Ovary (tissue), 9 donors: ENCODE measurements around the gene CAPN3. TPM values are rescaled to one million over a fixed set of nuclear protein-coding genes. Genes with fewer than 3 reads are reported as not detected.

Source experiments
- DNase-seq, 5 donors: peaks; one replicate each; pipeline ENCODE4 v3.0.0-alpha.2; 2019 to 2020
- H3K27ac ChIP-seq, 2 donors: fragments of 200-600 bp; one replicate each; pipeline versions ENCODE4 v1.5.1 to v1.8.0; 2019 to 2022
- H3K27me3 ChIP-seq: fragments of 200-600 bp; one replicate; pipeline ENCODE4 v1.8.0; 2022
- H3K36me3 ChIP-seq: fragments of 200-600 bp; sonication (generic); one replicate; pipeline ENCODE4 v1.5.1; 2019
- H3K4me1 ChIP-seq: one replicate; pipeline ENCODE4 v1.8.1; 2013; ENCODE audit warnings: mild to moderate bottlenecking, moderate library complexity; ENCODE audit not compliant: insufficient read depth
- H3K4me3 ChIP-seq: fragments of 200-600 bp; sonication (generic); one replicate; pipeline ENCODE4 v1.5.1; 2017
- H3K9me3 ChIP-seq, 2 donors: fragments of 200-600 bp in 1 of 2; sonication (generic) in 1 of 2; one replicate each; pipeline versions ENCODE4 v1.5.1 to v1.8.1; 2013 to 2019; ENCODE audit warnings: mild to moderate bottlenecking in 1 of 2, moderate library complexity in 1 of 2
- CTCF ChIP-seq, 3 donors: fragments of 450-650 bp in 2 of 3; fragments of 200-600 bp in 1 of 3; IDR thresholded peaks; one replicate each; pipeline versions ENCODE4 v1.5.1 to v1.8.0; 2016 to 2022; ENCODE audit warnings: antibody characterized with exemption in 3 of 3, mild to moderate bottlenecking in 1 of 3
- EP300 ChIP-seq: sonication (generic); formaldehyde crosslinking; IDR thresholded peaks from one replicate; pipeline ENCODE4 v1.6.1; 2017; ENCODE audit warnings: antibody characterized with exemption
- POLR2A ChIP-seq: fragments of 450-650 bp; IDR thresholded peaks from one replicate; pipeline ENCODE4 v1.6.1; 2017; ENCODE audit warnings: antibody characterized with exemption, mild to moderate bottlenecking, moderate library complexity
- WGBS, 3 donors: extraction: QIAGEN DNeasy Blood & Tissue Kit in 1 of 3; methylation state at CpG; one replicate each; pipeline versions ENCODE4 v1.1.5 to v1.1.7; 2013 to 2017; 5-methylcytosine and 5-hydroxymethylcytosine counted together
- intact Hi-C, 4 donors: fragments of 100-400 bp; cut with DNase I; formaldehyde crosslinking; loops; one replicate each; pipeline versions ENCODE4 v1.11.0 to v1.15.1; 2022 to 2023
- polyA plus RNA-seq, 2 donors: library from polyadenylated mRNA; stranded (reverse); fragments of 200-250 nt in 1 of 2; fragments of 350-450 nt in 1 of 2; fragmentation: Illumina TruSeq in 1 of 2; extraction: RNeasy Lipid Tissue Mini Kit (QIAGEN cat#74804) in 1 of 2; gene quantifications; one replicate each; pipeline ENCODE4 v1.2.3, GENCODE V29; 2013 to 2014
- total RNA-seq, 7 donors: library from RNA; depleted of rRNA in 2 of 7; stranded (reverse); fragments of >200 nt in 2 of 7; fragmentation: NEBNext Ultra II Directional in 3 of 7; extraction: Animal tissue kit (Norgen Biotek cat#: 25700) in 3 of 7; gene quantifications; one replicate each; pipeline versions ENCODE4 v1.1.0 to v1.2.4, GENCODE V29; 2016 to 2023
- donor health status: DM: no; HTN: no; CAD: no; lungs with moderate emphysema.
- donor health status: DM: no; HTN: no; CAD: no.
- donor health status: Bipolar disorder and iron deficiency.
- donor health status: DM: yes; HTN: yes; CAD: no.
- donor health status: DM: no; HTN: no; CAD: no.
- donor health status: DM: yes; HTN: yes; CAD: no.

Gene CAPN3
- total and polyA plus RNA-seq, 9 donors = 6.4 to 19.1 (median 8.0) TPM

- intact Hi-C loops = no loop called here
- 40 to 50% (median 49%) methylated on average over 4 of the region's 4 CpGs for WGBS, 3 donors
- DNase-seq = no peak
Measured at GRCh38 chr15:42375941-42376340, 16.6 kb downstream of the CAPN3 start.

GRCh38 chr15:42378011-42378410 is 18.7 kb downstream of the CAPN3 start:
- no peak overlapping the region for H3K4me3 ChIP-seq
- H3K27ac ChIP-seq = no peak overlapping the region
- WGBS, 3 donors = 82 to 87% (median 83%) methylated on average over 8 of the region's 8 CpGs
- H3K4me1 ChIP-seq = no peaks in the 10 kb centered on the region
- DNase-seq = no peak
- intact Hi-C loops = no loop called here
- H3K9me3 ChIP-seq = peaks cover 0 to 3% of the 10 kb centered on the region in 2 donors
- TF ChIP-seq CTCF (IDR thresholded peaks at IDR 0.05) (no peak), POLR2A (no peak), EP300 (no peak)
- H3K36me3 ChIP-seq = no peaks in the 10 kb centered on the region
- H3K27me3 ChIP-seq = no peaks in the 10 kb centered on the region

More at GRCh38 chr15:42375941-42376340, 16.6 kb downstream of the CAPN3 start:
- H3K27me3 ChIP-seq = no peaks in the 10 kb centered on the region
- TF ChIP-seq POLR2A (no peak), CTCF (IDR thresholded peaks at IDR 0.05) (no peak), EP300 (no peak)
- H3K27ac ChIP-seq = no peak overlapping the region
- H3K36me3 ChIP-seq = no peaks in the 10 kb centered on the region
- no peaks in the 10 kb centered on the region for H3K4me1 ChIP-seq
- H3K9me3 ChIP-seq = peaks cover 0 to 3% of the 10 kb centered on the region in 2 donors
- no peak overlapping the region for H3K4me3 ChIP-seq

GRCh38 chr15:42384597-42384996 is 25.3 kb downstream of the CAPN3 start:
- no peak overlapping the region for H3K27ac ChIP-seq
- intact Hi-C loops = no loop called here
- TF ChIP-seq CTCF (IDR thresholded peaks at IDR 0.05) (no peak), EP300 (no peak), POLR2A (no peak)
- no peak overlapping the region for H3K4me3 ChIP-seq
- 60 to 69% (median 63%) methylated on average over 4 of the region's 4 CpGs for WGBS, 3 donors
- H3K9me3 ChIP-seq = no peaks in the 10 kb centered on the region
- no peaks in the 10 kb centered on the region for H3K27me3 ChIP-seq
- peaks cover 5% of the 10 kb centered on the region for H3K4me1 ChIP-seq
- no peak for DNase-seq
- no peaks in the 10 kb centered on the region for H3K36me3 ChIP-seq

GRCh38 chr15:42385206-42385979 is 26.1 kb downstream of the CAPN3 start:
- TF ChIP-seq EP300 (no peak), POLR2A (no peak), CTCF (IDR thresholded peaks at IDR 0.05) (no peak)
- Histone ChIP-seq H3K4me1 (peaks cover 5% of the 10 kb centered on the region), H3K4me3 (no peak overlapping the region), H3K36me3 (no peaks in the 10 kb centered on the region), H3K27me3 (no peaks in the 10 kb centered on the region), H3K27ac (no peak overlapping the region), H3K9me3 (no peaks in the 10 kb centered on the region)
- intact Hi-C loops = no loop called here
- no peak for DNase-seq
- 65 to 69% (median 67%) methylated on average over 5 of the region's 5 CpGs for WGBS, 3 donors
